ENCODE measurements around the gene GFOD1. TPM values are rescaled to one million over a fixed set of nuclear protein-coding genes. Genes with fewer than 3 reads are reported as not detected.

Gene GFOD1
- total and polyA plus RNA-seq, 8 donors, result 5.7 to 19.6 (median 8.2) TPM

GRCh38 chr6:13493147-13493546, 5.7 kb upstream of the GFOD1 start:
- Histone ChIP-seq H3K27me3 (no peaks in the 10 kb centered on the region), H3K4me3 (no peak overlapping the region), H3K36me3 (no peaks in the 10 kb centered on the region), H3K4me1 (peaks cover 0 to 7% of the 10 kb centered on the region in 2 donors), H3K27ac (no peak overlapping the region), H3K9me3 (no peaks in the 10 kb centered on the region)
- ATAC-seq (no peak), DNase-seq (no peak)
- intact Hi-C loops (cut with DNase I), result no loop called here
- TF ChIP-seq CTCF (IDR thresholded peaks at IDR 0.05), result no peak

- no peak overlapping the region for H3K4me3 ChIP-seq
- no peak for TF ChIP-seq CTCF (IDR thresholded peaks at IDR 0.05)
- DNase-seq (no peak), ATAC-seq (no peak)
- no peak overlapping the region for H3K27ac ChIP-seq
- H3K27me3 ChIP-seq, result no peaks in the 10 kb centered on the region
- no peaks in the 10 kb centered on the region for H3K9me3 ChIP-seq
- no peaks in the 10 kb centered on the region for H3K36me3 ChIP-seq
- intact Hi-C loops (cut with DNase I), result no loop called here
- H3K4me1 ChIP-seq, result peaks cover 0 to 11% of the 10 kb centered on the region in 2 donors
Measured at GRCh38 chr6:13492357-13492756, 5.0 kb upstream of the GFOD1 start.

- intact Hi-C loops (cut with DNase I), result no loop called here
- ATAC-seq (no peak), DNase-seq (no peak)
- peaks cover 0 to 9% of the 10 kb centered on the region in 2 donors for H3K4me1 ChIP-seq
- H3K27ac ChIP-seq, result no peak overlapping the region
- H3K36me3 ChIP-seq, result no peaks in the 10 kb centered on the region
- no peaks in the 10 kb centered on the region for H3K27me3 ChIP-seq
- no peak overlapping the region for H3K4me3 ChIP-seq
- no peak for TF ChIP-seq CTCF (IDR thresholded peaks at IDR 0.05)
- no peaks in the 10 kb centered on the region for H3K9me3 ChIP-seq
Measured at GRCh38 chr6:13491538-13491937, 4.1 kb upstream of the GFOD1 start.

- intact Hi-C loops (cut with DNase I), result no loop called here
- no peaks in the 10 kb centered on the region for H3K36me3 ChIP-seq
- no peak for TF ChIP-seq CTCF (IDR thresholded peaks at IDR 0.05)
- H3K27ac ChIP-seq, result no peak overlapping the region
- H3K4me1 ChIP-seq, result peaks cover 0 to 20% of the 10 kb centered on the region in 2 donors
- no peak for ATAC-seq
- H3K4me3 ChIP-seq, result no peak overlapping the region
- no peak for DNase-seq
- no peaks in the 10 kb centered on the region for H3K27me3 ChIP-seq
- H3K9me3 ChIP-seq, result no peaks in the 10 kb centered on the region
Measured at GRCh38 chr6:13490402-13490801, 3.0 kb upstream of the GFOD1 start.

- intact Hi-C loops (cut with DNase I), result no loop called here
- Histone ChIP-seq H3K36me3 (no peaks in the 10 kb centered on the region), H3K27me3 (no peaks in the 10 kb centered on the region), H3K27ac (no peak overlapping the region), H3K9me3 (no peaks in the 10 kb centered on the region), H3K4me1 (peaks cover 3 to 35% of the 10 kb centered on the region in 2 donors), H3K4me3 (no peak overlapping the region)
- no peak for DNase-seq
- no peak for TF ChIP-seq CTCF (IDR thresholded peaks at IDR 0.05)
- ATAC-seq, result no peak
Measured at GRCh38 chr6:13488896-13489237, 1.5 kb upstream of the GFOD1 start.
